ENCODE results near the gene MGAT1. TPM values are rescaled to one million over a fixed set of nuclear protein-coding genes. Genes with fewer than 3 reads are reported as not detected.
"Not testable (repeated sequence)": the region's sequence is repeated elsewhere in the genome, so short reads cannot be mapped to it uniquely, and the experiment has no call there.

Gene MGAT1
- total RNA-seq, 1 experiment from 2014 or later: 42.3 TPM

- in situ Hi-C loops (cut with HindIII; ENCODE audit: low pct_unique_long_range_greater_than_20kb, low sequenced_read_pairs): no loop called here
- DNase-seq (ENCODE audit: low read depth, low spot score): no peak
These were observed 9.7 kb downstream of the MGAT1 start for GRCh38 chr5:180792965-180793287.

GRCh38 chr5:180792287-180792964 is 10.2 kb downstream of the MGAT1 start:
- in situ Hi-C loops (cut with HindIII; ENCODE audit: low pct_unique_long_range_greater_than_20kb, low sequenced_read_pairs): no loop called here
- DNase-seq (ENCODE audit: low read depth, low spot score): no peak

- in situ Hi-C loops (cut with HindIII; ENCODE audit: low pct_unique_long_range_greater_than_20kb, low sequenced_read_pairs): no loop called here
- no peak for DNase-seq (ENCODE audit: low read depth, low spot score)
These were observed 10.9 kb downstream of the MGAT1 start for GRCh38 chr5:180791611-180792213.

- DNase-seq (ENCODE audit: low read depth, low spot score): no peak
These were observed 12.1 kb downstream of the MGAT1 start for GRCh38 chr5:180790524-180790923.

GRCh38 chr5:180790020-180790419 is 12.6 kb downstream of the MGAT1 start:
- in situ Hi-C loops (cut with HindIII; ENCODE audit: low pct_unique_long_range_greater_than_20kb, low sequenced_read_pairs): no loop called here
- DNase-seq (ENCODE audit: low read depth, low spot score): peak; percentile 81

More at GRCh38 chr5:180790524-180790923, 12.1 kb downstream of the MGAT1 start:
- in situ Hi-C loops (cut with HindIII; ENCODE audit: low pct_unique_long_range_greater_than_20kb, low sequenced_read_pairs): no loop called here

- DNase-seq (ENCODE audit: low read depth, low spot score); in situ Hi-C loops (cut with HindIII; ENCODE audit: low pct_unique_long_range_greater_than_20kb, low sequenced_read_pairs): not testable (repeated sequence)
These were observed 13.8 kb downstream of the MGAT1 start for GRCh38 chr5:180788651-180789410.

GRCh38 chr5:180787711-180788431 is 14.7 kb downstream of the MGAT1 start:
- no peak for DNase-seq (ENCODE audit: low read depth, low spot score)
- in situ Hi-C loops (cut with HindIII; ENCODE audit: low pct_unique_long_range_greater_than_20kb, low sequenced_read_pairs): no loop called here

- in situ Hi-C loops (cut with HindIII; ENCODE audit: low pct_unique_long_range_greater_than_20kb, low sequenced_read_pairs): no loop called here
- DNase-seq (ENCODE audit: low read depth, low spot score): no peak
These were observed 15.8 kb downstream of the MGAT1 start for GRCh38 chr5:180786531-180787398.

- in situ Hi-C loops (cut with HindIII; ENCODE audit: low pct_unique_long_range_greater_than_20kb, low sequenced_read_pairs): no loop called here
- no peak for DNase-seq (ENCODE audit: low read depth, low spot score)
These were observed 16.8 kb downstream of the MGAT1 start for GRCh38 chr5:180785794-180786221.

GRCh38 chr5:180785121-180785781 is 17.4 kb downstream of the MGAT1 start:
- in situ Hi-C loops (cut with HindIII; ENCODE audit: low pct_unique_long_range_greater_than_20kb, low sequenced_read_pairs): no loop called here
- DNase-seq (ENCODE audit: low read depth, low spot score): no peak

GRCh38 chr5:180784497-180785097 is 18.0 kb downstream of the MGAT1 start:
- in situ Hi-C loops (cut with HindIII; ENCODE audit: low pct_unique_long_range_greater_than_20kb, low sequenced_read_pairs): no loop called here
- DNase-seq (ENCODE audit: low read depth, low spot score): peak; percentile 80

- no peak for DNase-seq (ENCODE audit: low read depth, low spot score)
- in situ Hi-C loops (cut with HindIII; ENCODE audit: low pct_unique_long_range_greater_than_20kb, low sequenced_read_pairs): no loop called here
These were observed 19.1 kb downstream of the MGAT1 start for GRCh38 chr5:180783340-180784052.

GRCh38 chr5:180782748-180783147 is 19.9 kb downstream of the MGAT1 start:
- in situ Hi-C loops (cut with HindIII; ENCODE audit: low pct_unique_long_range_greater_than_20kb, low sequenced_read_pairs): no loop called here
- DNase-seq (ENCODE audit: low read depth, low spot score): no peak

GRCh38 chr5:180781900-180782326 is 20.7 kb downstream of the MGAT1 start:
- in situ Hi-C loops (cut with HindIII; ENCODE audit: low pct_unique_long_range_greater_than_20kb, low sequenced_read_pairs); DNase-seq (ENCODE audit: low read depth, low spot score): not testable (repeated sequence)

GRCh38 chr5:180779985-180780610 is 22.5 kb downstream of the MGAT1 start:
- DNase-seq (ENCODE audit: low read depth, low spot score): no peak

More at GRCh38 chr5:180779985-180780610, 22.5 kb downstream of the MGAT1 start:
- in situ Hi-C loops (cut with HindIII; ENCODE audit: low pct_unique_long_range_greater_than_20kb, low sequenced_read_pairs): no loop called here

Data from SK-MEL-5 (cell line).